T-helper 17 cell (primary cell): ENCODE results near the gene GOLGA6L7. TPM values are rescaled to one million over a fixed set of nuclear protein-coding genes. Genes with fewer than 3 reads are reported as not detected.
"Not testable (repeated sequence)": the region's sequence is repeated elsewhere in the genome, so short reads cannot be mapped to it uniquely, and the experiment has no call there.

Experiments used
- ATAC-seq: fragments of 150-1000 bp; cut with Tn5 transposase; 2 replicates; pipeline ENCODE4 v1.10.0; 2021; ENCODE audit warnings: mild to moderate bottlenecking, moderate library complexity
- DNase-seq, 3 donors: peaks; one replicate each; pipeline versions ENCODE4 v3.0.0 to v3.0.0-alpha.2; 2020 to 2021
- H3K9me3 ChIP-seq: one replicate; pipeline ENCODE4 v1.7.0; 2013; ENCODE audit warnings: low read length, mild to moderate bottlenecking; ENCODE audit not compliant: control insufficient read depth, poor library complexity, severe bottlenecking
- H3K27ac Mint-ChIP-seq: one replicate; pipeline ENCODE4 v1.8.0; 2022; ENCODE audit warnings: mild to moderate bottlenecking, moderate library complexity, mixed read lengths
- H3K27me3 Mint-ChIP-seq: one replicate; pipeline ENCODE4 v1.8.0; 2022; ENCODE audit warnings: mixed read lengths
- H3K36me3 Mint-ChIP-seq: one replicate; pipeline ENCODE4 v1.8.0; 2022; ENCODE audit warnings: low read depth, mixed read lengths
- H3K4me1 Mint-ChIP-seq: one replicate; pipeline ENCODE4 v1.8.0; 2022; ENCODE audit warnings: mild to moderate bottlenecking, mixed read lengths
- H3K4me3 Mint-ChIP-seq: one replicate; pipeline ENCODE4 v1.8.0; 2022; ENCODE audit warnings: mild to moderate bottlenecking, moderate library complexity, mixed read lengths
- total RNA-seq, 4 donors: library from RNA in 2 of 4; stranded (reverse) in 2 of 4; gene quantifications; one replicate each; pipeline ENCODE4 v1.2.3 and lab custom pipeline; 2022 to 2026

Gene GOLGA6L7
- total RNA-seq, 2 donors from 2014 or later = not detected

DNA sequence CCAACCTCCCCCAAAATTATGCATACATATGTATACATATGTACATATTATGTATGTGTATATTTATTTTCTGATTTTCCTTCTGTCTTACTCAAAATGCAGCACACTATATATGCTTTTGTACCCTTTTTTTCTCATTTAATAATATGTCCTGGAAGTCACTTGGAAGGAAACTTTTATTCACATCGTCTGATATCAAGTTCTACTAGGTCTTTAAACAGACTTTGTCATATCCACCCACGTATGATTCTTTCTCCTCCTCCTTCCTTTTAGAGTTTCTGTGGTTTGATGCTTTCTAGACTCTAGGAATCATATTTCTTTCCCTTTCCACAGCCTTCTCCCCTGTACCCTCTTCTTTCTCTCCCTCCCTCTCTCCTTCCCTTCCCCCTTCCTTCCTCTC, 35.1 kb downstream of the GOLGA6L7 start:
- H3K9me3 ChIP-seq, H3K27ac Mint-ChIP-seq, ATAC-seq, DNase-seq, H3K4me3 Mint-ChIP-seq, H3K36me3 Mint-ChIP-seq: not testable (repeated sequence)
- peaks cover 11% of the 10 kb centered on the region for H3K4me1 Mint-ChIP-seq
- peaks cover 15% of the 10 kb centered on the region for H3K27me3 Mint-ChIP-seq

DNA sequence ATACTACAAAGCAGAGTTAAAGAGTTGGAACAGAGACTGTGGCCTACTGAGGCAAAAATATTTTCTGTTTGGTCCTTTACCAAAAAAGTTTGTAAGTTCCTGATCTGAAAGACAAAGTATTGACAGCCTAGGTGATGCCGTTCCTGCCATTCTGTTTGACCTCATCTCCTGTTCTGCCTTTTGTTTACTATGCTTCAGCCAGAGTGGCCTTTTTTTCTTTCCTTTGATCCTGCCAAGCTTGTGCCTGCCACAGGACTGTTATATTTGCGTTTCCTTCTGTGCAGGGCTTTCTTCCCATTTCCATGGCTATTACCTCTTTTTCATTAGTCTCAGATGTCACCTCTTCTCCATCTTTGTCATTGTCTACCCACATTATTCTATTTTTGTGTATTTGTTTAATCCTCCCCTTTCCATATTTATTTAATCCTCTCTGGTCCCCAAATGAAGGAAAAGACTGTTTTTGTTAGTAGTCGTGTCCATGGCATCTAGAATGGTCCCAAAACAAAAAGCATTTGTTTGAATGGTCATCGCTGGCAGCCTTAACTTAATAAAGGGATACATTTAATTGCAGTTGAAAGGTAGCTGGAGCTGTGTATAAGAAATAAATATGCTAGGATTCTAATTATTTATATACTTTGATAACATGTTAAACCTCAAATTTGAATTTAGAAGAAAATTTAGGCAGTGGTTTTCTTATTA, 36.4 kb downstream of the GOLGA6L7 start:
- not testable (repeated sequence) for DNase-seq, ATAC-seq
- peaks cover 11% of the 10 kb centered on the region for H3K4me1 Mint-ChIP-seq

DNA sequence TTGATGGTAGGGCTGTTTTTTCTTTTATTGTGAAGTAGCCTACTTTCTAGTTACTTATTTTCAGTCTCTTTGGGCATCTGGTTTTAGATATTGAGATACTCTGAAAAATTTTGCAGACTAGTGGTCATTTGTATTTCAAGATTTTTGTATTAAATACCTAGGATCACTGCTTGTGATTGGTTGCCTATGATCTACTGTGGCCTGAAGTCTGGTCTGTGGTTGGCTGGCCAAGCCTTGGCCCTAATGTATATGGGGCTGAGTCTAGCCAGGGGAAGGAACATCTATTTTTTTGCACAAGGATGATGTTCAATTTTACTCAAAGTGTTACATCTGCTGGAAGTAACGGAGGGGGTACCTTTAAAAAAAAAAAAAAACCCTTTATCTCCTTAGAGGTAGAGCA, 38.0 kb downstream of the GOLGA6L7 start:
- H3K4me3 Mint-ChIP-seq, H3K27ac Mint-ChIP-seq, H3K9me3 ChIP-seq, ATAC-seq, H3K36me3 Mint-ChIP-seq, DNase-seq: not testable (repeated sequence)
- peaks cover 15% of the 10 kb centered on the region for H3K27me3 Mint-ChIP-seq
- peaks cover 11% of the 10 kb centered on the region for H3K4me1 Mint-ChIP-seq

More for the DNA sequence above, 36.4 kb downstream of the GOLGA6L7 start:
- not testable (repeated sequence) for H3K36me3 Mint-ChIP-seq, H3K4me3 Mint-ChIP-seq, H3K9me3 ChIP-seq, H3K27ac Mint-ChIP-seq
- peaks cover 15% of the 10 kb centered on the region for H3K27me3 Mint-ChIP-seq

- H3K4me3 Mint-ChIP-seq, H3K9me3 ChIP-seq, H3K4me1 Mint-ChIP-seq, DNase-seq, H3K27ac Mint-ChIP-seq, ATAC-seq, H3K36me3 Mint-ChIP-seq: not testable (repeated sequence)
- peaks cover 10% of the 10 kb centered on the region for H3K27me3 Mint-ChIP-seq
Observed at GRCh38 chr15:28808136-28808535, 40.3 kb downstream of the GOLGA6L7 start.

GRCh38 chr15:28800366-28800765, 48.1 kb downstream of the GOLGA6L7 start:
- H3K36me3 Mint-ChIP-seq, DNase-seq, H3K4me1 Mint-ChIP-seq, H3K27ac Mint-ChIP-seq, H3K9me3 ChIP-seq, ATAC-seq, H3K4me3 Mint-ChIP-seq: not testable (repeated sequence)
- peaks cover 22% of the 10 kb centered on the region for H3K27me3 Mint-ChIP-seq

DNA sequence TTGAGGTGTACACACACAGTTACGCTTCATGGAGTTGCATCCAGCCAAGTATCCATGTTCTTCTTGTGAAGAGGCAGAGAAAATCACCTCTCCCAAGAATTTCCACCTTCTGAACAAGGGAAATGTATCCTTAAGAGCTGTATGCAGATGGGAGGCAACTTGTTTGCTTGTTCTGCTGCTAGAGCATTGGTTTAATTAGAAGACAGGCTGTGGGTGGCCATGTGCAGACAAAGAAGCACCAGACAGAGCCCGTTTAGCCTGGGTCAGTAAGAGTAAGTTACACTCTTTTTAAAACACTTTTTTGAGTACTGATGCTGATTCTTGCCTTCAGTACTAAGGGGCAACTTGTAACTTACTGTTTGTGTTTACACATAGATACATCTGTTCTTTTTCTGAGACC, 50.2 kb downstream of the GOLGA6L7 start:
- not testable (repeated sequence) for H3K4me3 Mint-ChIP-seq, H3K4me1 Mint-ChIP-seq, DNase-seq, H3K36me3 Mint-ChIP-seq, ATAC-seq, H3K27ac Mint-ChIP-seq, H3K9me3 ChIP-seq
- H3K27me3 Mint-ChIP-seq = peaks cover 22% of the 10 kb centered on the region

DNA sequence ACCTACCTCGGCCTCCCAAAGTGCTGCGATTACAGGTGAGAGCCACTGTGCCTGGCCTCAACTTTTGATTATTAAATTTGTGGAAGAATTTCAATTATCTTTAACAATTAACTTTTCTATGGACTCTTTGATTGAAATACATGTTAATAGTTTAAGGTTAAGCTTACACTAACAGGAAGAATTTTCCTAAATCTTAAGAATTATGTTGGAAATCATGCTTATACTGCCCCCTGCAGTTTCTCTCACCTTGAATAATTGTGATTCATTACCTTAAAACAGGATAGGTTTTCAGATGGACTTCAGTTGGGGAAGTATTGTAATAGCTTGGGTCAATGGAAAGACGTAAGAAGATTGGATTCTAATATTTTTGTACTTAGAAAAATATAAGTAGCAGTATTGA, 54.2 kb downstream of the GOLGA6L7 start:
- peaks cover 40% of the 10 kb centered on the region for H3K27me3 Mint-ChIP-seq
- not testable (repeated sequence) for H3K4me3 Mint-ChIP-seq, H3K36me3 Mint-ChIP-seq, H3K4me1 Mint-ChIP-seq, DNase-seq, H3K27ac Mint-ChIP-seq, ATAC-seq, H3K9me3 ChIP-seq

Other genes with a start within 250 kb of the GOLGA6L7 start
- gene GOLGA8M, start 136.2 kb downstream of the GOLGA6L7 start, total RNA-seq = 1 to 10 TPM in 1 of 2 donors, not detected in 1; 1.0 TPM
- 10 to 100 TPM; 27.1 to 28.9 TPM for gene APBA2, start 37.3 kb upstream of the GOLGA6L7 start, total RNA-seq